ENCODE measurements around the gene PLSCR3. TPM values are rescaled to one million over a fixed set of nuclear protein-coding genes. Genes with fewer than 3 reads are reported as not detected.

PLSCR3 gene
- total and polyA plus RNA-seq, 2 donors (not counting 3 experiments of a cell fraction or from before 2014, with no cell fraction given): 59.9 to 94.8 TPM

DNA sequence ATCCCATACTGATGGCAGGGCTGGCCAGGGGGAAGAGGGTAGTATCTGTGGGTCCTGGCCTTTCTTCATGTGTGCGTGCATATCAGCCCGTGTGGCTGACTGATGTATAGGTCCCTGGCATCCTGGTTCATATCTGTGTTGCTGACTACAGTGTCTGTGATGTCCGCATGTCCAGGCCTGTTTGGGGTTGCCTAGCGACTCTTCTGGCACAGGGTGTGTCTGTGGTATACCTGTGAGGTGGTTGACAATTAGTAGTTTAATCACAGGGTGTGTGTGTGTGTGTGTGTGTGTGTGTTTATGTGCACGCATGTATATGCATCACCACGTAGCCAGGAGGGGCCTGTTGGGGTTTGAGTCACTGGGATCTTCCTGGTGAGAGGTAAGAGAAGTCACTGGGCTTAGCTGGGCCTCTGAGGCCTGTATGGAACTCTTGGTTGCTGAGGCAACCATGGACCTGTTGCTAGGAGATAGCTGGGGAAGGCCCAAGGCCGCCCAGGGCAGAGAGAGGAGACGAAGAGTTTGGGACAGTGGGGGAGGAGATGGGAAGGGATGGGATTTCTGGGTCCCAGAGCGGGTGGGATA is 40.0 kb downstream of the PLSCR3 start:
- Histone ChIP-seq H3K27me3 (ENCODE audit: control insufficient read depth in 2 of 2, insufficient read depth in 2 of 2, low read length in 2 of 2) (no peaks in the 10 kb centered on the region), H4K20me1 (replicated peaks; ENCODE audit: control insufficient read depth, extremely low read depth, insufficient read depth, low read length) (no peaks in the 10 kb centered on the region), H2AFZ (ENCODE audit: low read depth, low read length) (no peak overlapping the region), H3K4me1 (ENCODE audit: control insufficient read depth, extremely low read depth, insufficient read depth, low read length) (peaks cover 17% of the 10 kb centered on the region), H3K9ac (replicated peaks; ENCODE audit: extremely low read depth, insufficient read depth, low read length) (no peak overlapping the region), H3K9me3 (replicated peaks; ENCODE audit: control insufficient read depth, insufficient read depth, low read length) (no peaks in the 10 kb centered on the region), H3K27ac (ENCODE audit: insufficient read depth, low read depth, low read length) (no peak overlapping the region), H3K4me2 (ENCODE audit: insufficient read depth, low read length) (no peak overlapping the region), H3K79me2 (ENCODE audit: control insufficient read depth, insufficient read depth, low read length) (no peaks in the 10 kb centered on the region), H3K36me3 (ENCODE audit: control insufficient read depth in 2 of 2, extremely low read depth in 1 of 2, insufficient read depth in 2 of 2, low read length in 2 of 2) (no peaks in the 10 kb centered on the region), H3K9me1 (replicated peaks; ENCODE audit: control insufficient read depth, extremely low read depth, insufficient read depth, low read length) (no peaks in the 10 kb centered on the region), H3K4me3 (replicated peaks in 1 of 3; ENCODE audit: insufficient read depth in 1 of 3, low read depth in 1 of 3, low read length in 3 of 3) (no peak overlapping the region)
- TF ChIP-seq EZH2 (IDR thresholded peaks at IDR 0.05; ENCODE audit: borderline replicate concordance, low read depth, low read length, severe bottlenecking): no peak
- TF ChIP-seq, protein P1, sequence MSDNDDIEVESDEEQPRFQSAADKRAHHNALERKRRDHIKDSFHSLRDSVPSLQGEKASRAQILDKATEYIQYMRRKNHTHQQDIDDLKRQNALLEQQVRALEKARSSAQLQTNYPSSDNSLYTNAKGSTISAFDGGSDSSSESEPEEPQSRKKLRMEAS (IDR thresholded peaks at IDR 0.05; ENCODE audit: insufficient read depth, insufficient read length): no peak
- no peak for TF ChIP-seq CTCF (IDR thresholded peaks at IDR 0.05; ENCODE audit: extremely low read depth in 1 of 2, insufficient read depth in 1 of 2, low read depth in 1 of 2, low read length in 2 of 2)
- TF ChIP-seq JUN (IDR thresholded peaks at IDR 0.05; ENCODE audit: borderline replicate concordance, insufficient read depth, insufficient read length, low read depth): no peak
- no peak for TF ChIP-seq POLR2AphosphoS5 (IDR thresholded peaks at IDR 0.05; ENCODE audit: insufficient read depth, low read depth, low read length)
- TF ChIP-seq GATA2 (IDR thresholded peaks at IDR 0.05; ENCODE audit: insufficient read depth, insufficient read length, low read depth, low read length): no peak
- TF ChIP-seq MYC (IDR thresholded peaks at IDR 0.05; ENCODE audit: low read depth, low read length): no peak
- no peak for TF ChIP-seq POLR2A (IDR thresholded peaks at IDR 0.05; ENCODE audit: low read depth, low read length)
- TF ChIP-seq FOS (IDR thresholded peaks at IDR 0.05; ENCODE audit: borderline replicate concordance, insufficient read depth, low read length): no peak
- ChIA-PET POLR2A (no interaction called here), CTCF (interaction anchor here (1.6 to 4.0 kb wide), 7 partner anchors 8 to 235 kb away, joined by 3 to 70 read pairs (median 8); partner anchors contain the start of genes NEURL4, SOX15 and TMEM102)
- dilution Hi-C loops (cut with MboI; ENCODE audit: extremely low pct_ligation_motif_present, low sequenced_read_pairs): no loop called here
- DNase-seq (ENCODE audit: low read depth, low spot score) (no peak), FAIRE-seq (no peak)
- intact Hi-C loops (cut with micrococcal nuclease): loop anchor here (5.0 kb wide), 1 partner anchor 333 kb away; the partner anchor contains the start of genes TP53 and WRAP53
- BruUV-seq (replicated peaks): no TSS peak

Measured in endothelial cell of umbilical vein (primary cell).